Neuronal stem cell (in vitro differentiated cells): ENCODE data around the gene FBLN1.

Experiments used
- DNase-seq: peaks from one replicate; pipeline ENCODE4 v3.0.0-alpha.2; 2013; ENCODE audit warnings: low spot score
- H2AFZ ChIP-seq: one replicate; pipeline ENCODE4 v1.6.1; 2013; ENCODE audit warnings: mild to moderate bottlenecking, low read length, inconsistent platforms
- H2AK5ac ChIP-seq: 2 replicates; pipeline ENCODE4 v1.6.1; 2013; ENCODE audit warnings: low read depth, mild to moderate bottlenecking, inconsistent platforms, low read length, moderate library complexity, mixed read lengths
- H2BK120ac ChIP-seq: 2 replicates; pipeline ENCODE4 v1.6.1; 2013; ENCODE audit warnings: low read depth, mild to moderate bottlenecking, inconsistent platforms, low read length, moderate library complexity, mixed read lengths
- H2BK12ac ChIP-seq: one replicate; pipeline ENCODE4 v1.6.1; 2013; ENCODE audit warnings: low read length, inconsistent platforms
- H2BK15ac ChIP-seq: 2 replicates; pipeline ENCODE4 v1.6.1; 2013; ENCODE audit warnings: mild to moderate bottlenecking, low read length, inconsistent platforms, mixed read lengths
- H2BK5ac ChIP-seq: one replicate; pipeline ENCODE4 v1.6.1; 2013; ENCODE audit warnings: inconsistent platforms, mild to moderate bottlenecking, low read length, moderate library complexity
- H3K14ac ChIP-seq: one replicate; pipeline ENCODE4 v1.6.1; 2013; ENCODE audit warnings: low read length, inconsistent platforms
- H3K18ac ChIP-seq: 2 replicates; pipeline ENCODE4 v1.6.1; 2013; ENCODE audit warnings: low read length, inconsistent platforms
- H3K23ac ChIP-seq: 2 replicates; pipeline ENCODE4 v1.6.1; 2013; ENCODE audit warnings: low read depth, mild to moderate bottlenecking, mixed read lengths, low read length, inconsistent platforms; ENCODE audit not compliant: poor library complexity
- H3K27ac ChIP-seq: replicated peaks from 3 replicates; pipeline ENCODE4 v1.5.1; 2013; ENCODE audit warnings: low read length, inconsistent platforms
- H3K27me3 ChIP-seq, 3 experiments: 2 replicates each; pipeline ENCODE4 v1.6.1; 2013; ENCODE audit warnings: low read length in 3 of 3, mild to moderate bottlenecking in 2 of 3, inconsistent platforms in 1 of 3, low read depth in 1 of 3, mixed read lengths in 1 of 3, moderate library complexity in 1 of 3; ENCODE audit not compliant: control insufficient read depth in 3 of 3, insufficient read depth in 3 of 3
- H3K36me3 ChIP-seq, 2 donors: replicated peaks in 1 of 2; 2 replicates each; pipeline ENCODE4 v1.6.1; 2013; ENCODE audit warnings: low read length in 2 of 2; ENCODE audit not compliant: control insufficient read depth in 2 of 2, insufficient read depth in 2 of 2
- H3K4ac ChIP-seq: 2 replicates; pipeline ENCODE4 v1.6.1; 2013; ENCODE audit warnings: inconsistent platforms, mild to moderate bottlenecking, low read length, moderate library complexity
- H3K4me1 ChIP-seq, 2 donors: 1 replicate in 1 of 2; 2 replicates in 1 of 2; pipeline ENCODE4 v1.6.1; 2013; ENCODE audit warnings: low read length in 2 of 2, low read depth in 1 of 2; ENCODE audit not compliant: control insufficient read depth in 2 of 2, insufficient read depth in 1 of 2
- H3K4me2 ChIP-seq: one replicate; pipeline ENCODE4 v1.6.1; 2013; ENCODE audit warnings: mild to moderate bottlenecking, low read length, inconsistent platforms; ENCODE audit not compliant: insufficient read depth, poor library complexity, severe bottlenecking
- H3K4me3 ChIP-seq, 2 donors: 2 replicates each; pipeline ENCODE4 v1.5.1; 2013; ENCODE audit warnings: low read length in 2 of 2, mild to moderate bottlenecking in 2 of 2, inconsistent platforms in 1 of 2, moderate library complexity in 1 of 2
- H3K79me1 ChIP-seq: one replicate; pipeline ENCODE4 v1.6.1; 2013; ENCODE audit warnings: low read depth, mild to moderate bottlenecking, inconsistent platforms, low read length, moderate library complexity
- H3K9ac ChIP-seq: one replicate; pipeline ENCODE4 v1.6.1; 2013; ENCODE audit warnings: mild to moderate bottlenecking, low read depth, low read length, inconsistent platforms; ENCODE audit not compliant: poor library complexity
- H3K9me3 ChIP-seq, 2 donors: replicated peaks in 1 of 2; 2 replicates each; pipeline versions ENCODE3 to v1.6.1; 2013; ENCODE audit warnings: low read length in 2 of 2, mild to moderate bottlenecking in 2 of 2, inconsistent platforms in 1 of 2, low read depth in 1 of 2, mixed read lengths in 1 of 2, moderate library complexity in 1 of 2; ENCODE audit not compliant: control insufficient read depth in 2 of 2, insufficient read depth in 1 of 2
- H4K8ac ChIP-seq: one replicate; pipeline ENCODE4 v1.6.1; 2013; ENCODE audit warnings: low read depth, mild to moderate bottlenecking, inconsistent platforms, low read length, moderate library complexity
- H4K91ac ChIP-seq: one replicate; pipeline ENCODE4 v1.6.1; 2013; ENCODE audit warnings: low read length, low read depth, mild to moderate bottlenecking, inconsistent platforms; ENCODE audit not compliant: poor library complexity
- WGBS, 2 donors: extraction: QIAGEN DNeasy Blood & Tissue Kit; methylation state at CpG; one replicate each; pipeline ENCODE4 v1.1.7; 2013; ENCODE audit warnings: missing lambda C conversion rate in 2 of 2, mixed read lengths in 1 of 2; ENCODE audit not compliant: insufficient read length in 2 of 2, insufficient replicate concordance in 1 of 2; ENCODE audit errors: extremely low coverage in 2 of 2; 5-methylcytosine and 5-hydroxymethylcytosine counted together

The FBLN1 gene

GRCh38 chr22:45582236-45582954, 79.7 kb downstream of the FBLN1 start:
- Histone ChIP-seq H3K4me2 (no peak overlapping the region), H3K23ac (no peak overlapping the region), H3K4ac (no peak overlapping the region), H2BK5ac (no peak overlapping the region), H2AFZ (no peak overlapping the region), H3K79me1 (peaks cover 2% of the 10 kb centered on the region), H2AK5ac (no peak overlapping the region), H2BK12ac (no peak overlapping the region), H3K4me1 (no peaks in the 10 kb centered on the region), H4K91ac (no peak overlapping the region), H3K9me3 (no peaks in the 10 kb centered on the region), H3K4me3 (no peak overlapping the region), H3K18ac (no peak overlapping the region), H2BK120ac (no peak overlapping the region), H3K14ac (no peak overlapping the region), H2BK15ac (no peak overlapping the region), H3K9ac (no peak overlapping the region), H4K8ac (no peak overlapping the region), H3K27me3 (peaks cover 0 to under 1% (median 0%) of the 10 kb centered on the region in 3 experiments), H3K27ac (no peak overlapping the region), H3K36me3 (peaks cover 0 to 4% of the 10 kb centered on the region in 2 donors)
- DNase-seq: no peak
- WGBS, 2 donors: no CpG with 5 or more reads among the region's 15 CpGs

GRCh38 chr22:45582955-45583320, 80.3 kb downstream of the FBLN1 start:
- Histone ChIP-seq H2AK5ac (no peak overlapping the region), H4K8ac (no peak overlapping the region), H2AFZ (no peak overlapping the region), H3K4me1 (peaks cover 4% of the 10 kb centered on the region in 2 donors), H2BK5ac (no peak overlapping the region), H3K4ac (no peak overlapping the region), H2BK12ac (no peak overlapping the region), H2BK15ac (no peak overlapping the region), H3K9me3 (no peaks in the 10 kb centered on the region), H2BK120ac (no peak overlapping the region), H3K27ac (no peak overlapping the region), H3K36me3 (peaks cover 0 to 3% of the 10 kb centered on the region in 2 donors), H3K14ac (no peak overlapping the region), H3K79me1 (peaks cover 2% of the 10 kb centered on the region), H3K4me2 (no peak overlapping the region), H3K18ac (no peak overlapping the region), H3K27me3 (no peaks in the 10 kb centered on the region), H3K23ac (no peak overlapping the region), H3K4me3 (no peak overlapping the region), H3K9ac (no peak overlapping the region), H4K91ac (no peak overlapping the region)
- WGBS, 2 donors: no CpG with 5 or more reads among the region's 6 CpGs
- no peak for DNase-seq

GRCh38 chr22:45583504-45583903, 80.8 kb downstream of the FBLN1 start:
- Histone ChIP-seq H3K9ac (no peak overlapping the region), H2BK5ac (no peak overlapping the region), H3K18ac (no peak overlapping the region), H3K4me2 (no peak overlapping the region), H3K4me3 (no peak overlapping the region), H2BK120ac (no peak overlapping the region), H3K27me3 (no peaks in the 10 kb centered on the region), H3K4me1 (peaks cover 9 to 10% of the 10 kb centered on the region in 2 donors), H3K4ac (no peak overlapping the region), H2AK5ac (no peak overlapping the region), H3K9me3 (no peaks in the 10 kb centered on the region), H3K23ac (no peak overlapping the region), H2BK12ac (no peak overlapping the region), H4K91ac (no peak overlapping the region), H3K14ac (no peak overlapping the region), H3K36me3 (peaks cover 0 to 3% of the 10 kb centered on the region in 2 donors), H2AFZ (no peak overlapping the region), H3K79me1 (peaks cover 2% of the 10 kb centered on the region), H4K8ac (no peak overlapping the region), H2BK15ac (no peak overlapping the region), H3K27ac (no peak overlapping the region)
- no CpG with 5 or more reads among the region's 5 CpGs for WGBS, 2 donors
- no peak for DNase-seq

DNA sequence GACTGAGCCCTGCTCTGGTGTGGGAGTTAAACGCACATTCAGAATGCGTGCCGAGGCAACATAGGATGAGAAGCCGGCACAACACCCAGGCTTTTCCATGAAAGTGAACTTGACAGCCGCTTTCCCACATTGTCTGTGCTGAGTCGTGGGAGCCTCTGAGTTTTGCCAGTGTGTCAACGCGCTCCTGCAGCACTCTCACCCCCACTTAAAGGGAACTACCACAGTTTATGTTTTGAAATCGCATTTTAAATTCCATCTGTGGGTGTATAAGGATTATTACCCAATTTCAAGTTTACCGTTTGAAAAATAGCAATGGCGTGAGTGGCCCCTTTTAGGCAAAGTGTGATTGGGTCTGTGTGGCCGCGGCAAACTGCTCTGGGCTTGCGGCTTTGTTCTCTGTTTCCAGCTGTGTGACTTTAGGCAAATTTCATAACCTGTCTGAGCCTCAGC, 81.5 kb downstream of the FBLN1 start:
- H3K9ac ChIP-seq: no peak overlapping the region
- no peak overlapping the region for H3K27ac ChIP-seq
- H4K8ac ChIP-seq: no peak overlapping the region
- peaks cover 9 to 11% of the 10 kb centered on the region in 2 donors for H3K4me1 ChIP-seq
- no peak overlapping the region for H3K23ac ChIP-seq
- H3K4ac ChIP-seq: no peak overlapping the region
- H3K4me3 ChIP-seq: no peak overlapping the region
- peaks cover 2% of the 10 kb centered on the region for H3K79me1 ChIP-seq
- no peak overlapping the region for H2BK15ac ChIP-seq
- peaks cover 0 to 3% of the 10 kb centered on the region in 2 donors for H3K36me3 ChIP-seq
- H3K18ac ChIP-seq: no peak overlapping the region
- no peak overlapping the region for H2BK5ac ChIP-seq
- H3K4me2 ChIP-seq: no peak overlapping the region
- no peaks in the 10 kb centered on the region for H3K27me3 ChIP-seq
- no peak overlapping the region for H2BK12ac ChIP-seq
- no peak overlapping the region for H4K91ac ChIP-seq
- H2AK5ac ChIP-seq: no peak overlapping the region
- H2BK120ac ChIP-seq: no peak overlapping the region
- H3K14ac ChIP-seq: no peak overlapping the region
- no peak overlapping the region for H2AFZ ChIP-seq
- WGBS, 2 donors: no CpG with 5 or more reads among the region's 14 CpGs
- no peak for DNase-seq
- no peaks in the 10 kb centered on the region for H3K9me3 ChIP-seq
